ENCODE results near the gene CDC42EP3.

CDC42EP3 gene

DNA sequence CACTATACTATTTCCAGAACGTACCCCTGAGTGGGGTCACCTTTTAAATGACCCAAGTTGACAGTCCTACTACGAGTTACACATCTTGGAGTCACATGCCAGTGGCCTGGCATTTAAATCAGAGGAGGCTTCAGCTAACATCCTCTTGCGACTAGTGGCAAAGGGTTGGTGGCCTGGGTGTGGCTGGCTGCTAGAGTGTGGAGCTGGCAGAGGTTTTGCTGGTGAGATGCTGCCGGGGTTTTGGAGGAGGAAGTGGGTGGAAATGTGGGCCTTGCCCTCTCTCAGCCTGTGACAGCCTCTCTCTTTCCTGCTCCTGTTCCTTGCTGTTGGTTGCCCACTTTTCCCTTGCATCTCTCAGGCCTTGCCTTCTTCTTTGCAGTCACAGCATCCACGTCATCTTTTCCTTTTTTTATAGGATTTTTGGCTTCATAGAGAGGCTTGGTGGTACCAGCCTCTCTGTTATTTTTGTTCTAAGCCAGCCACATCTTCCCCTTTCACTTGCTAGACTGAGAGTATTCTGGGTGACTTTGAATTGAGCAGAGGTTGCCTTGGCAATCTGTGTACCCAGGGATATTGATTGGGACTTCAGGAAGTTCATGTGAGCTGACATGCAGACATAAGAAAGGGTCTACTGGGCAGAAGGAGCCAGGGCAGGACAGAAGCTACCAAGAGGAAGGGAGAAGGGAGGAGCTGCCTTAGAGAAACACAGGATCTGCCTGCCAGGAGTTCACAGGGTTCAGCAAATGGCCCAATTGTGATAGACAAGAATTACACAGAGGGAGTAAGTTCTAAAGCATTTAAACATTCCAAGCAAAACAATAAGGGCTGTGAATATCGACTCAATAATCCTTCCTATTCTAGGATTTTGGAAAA, 55.4 kb downstream of the CDC42EP3 start:
- Histone ChIP-seq H3K27ac (no peak overlapping the region), H3K4me2 (no peak overlapping the region), H3K4me1 (ENCODE audit: low read depth, poor library complexity, severe bottlenecking) (no peaks in the 10 kb centered on the region), H3K27me3 (ENCODE audit: insufficient read depth, low read depth) (no peaks in the 10 kb centered on the region), H4K20me1 (ENCODE audit: insufficient read depth) (no peaks in the 10 kb centered on the region), H3K4me3 (IDR thresholded peaks at IDR 0.05; ENCODE audit: insufficient read depth, low read depth, low read length) (no peak overlapping the region), H3K9ac (no peak overlapping the region), H2AFZ (ENCODE audit: low read depth) (no peak overlapping the region), H3K36me3 (ENCODE audit: insufficient read depth) (no peaks in the 10 kb centered on the region), H3K79me2 (ENCODE audit: insufficient read depth, low read depth) (no peaks in the 10 kb centered on the region)
- TF ChIP-seq, protein P1, sequence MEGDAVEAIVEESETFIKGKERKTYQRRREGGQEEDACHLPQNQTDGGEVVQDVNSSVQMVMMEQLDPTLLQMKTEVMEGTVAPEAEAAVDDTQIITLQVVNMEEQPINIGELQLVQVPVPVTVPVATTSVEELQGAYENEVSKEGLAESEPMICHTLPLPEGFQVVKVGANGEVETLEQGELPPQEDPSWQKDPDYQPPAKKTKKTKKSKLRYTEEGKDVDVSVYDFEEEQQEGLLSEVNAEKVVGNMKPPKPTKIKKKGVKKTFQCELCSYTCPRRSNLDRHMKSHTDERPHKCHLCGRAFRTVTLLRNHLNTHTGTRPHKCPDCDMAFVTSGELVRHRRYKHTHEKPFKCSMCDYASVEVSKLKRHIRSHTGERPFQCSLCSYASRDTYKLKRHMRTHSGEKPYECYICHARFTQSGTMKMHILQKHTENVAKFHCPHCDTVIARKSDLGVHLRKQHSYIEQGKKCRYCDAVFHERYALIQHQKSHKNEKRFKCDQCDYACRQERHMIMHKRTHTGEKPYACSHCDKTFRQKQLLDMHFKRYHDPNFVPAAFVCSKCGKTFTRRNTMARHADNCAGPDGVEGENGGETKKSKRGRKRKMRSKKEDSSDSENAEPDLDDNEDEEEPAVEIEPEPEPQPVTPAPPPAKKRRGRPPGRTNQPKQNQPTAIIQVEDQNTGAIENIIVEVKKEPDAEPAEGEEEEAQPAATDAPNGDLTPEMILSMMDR (conservative IDR thresholded peaks at IDR 0.05; ENCODE audit: low read depth, low read length) = no peak

DNA sequence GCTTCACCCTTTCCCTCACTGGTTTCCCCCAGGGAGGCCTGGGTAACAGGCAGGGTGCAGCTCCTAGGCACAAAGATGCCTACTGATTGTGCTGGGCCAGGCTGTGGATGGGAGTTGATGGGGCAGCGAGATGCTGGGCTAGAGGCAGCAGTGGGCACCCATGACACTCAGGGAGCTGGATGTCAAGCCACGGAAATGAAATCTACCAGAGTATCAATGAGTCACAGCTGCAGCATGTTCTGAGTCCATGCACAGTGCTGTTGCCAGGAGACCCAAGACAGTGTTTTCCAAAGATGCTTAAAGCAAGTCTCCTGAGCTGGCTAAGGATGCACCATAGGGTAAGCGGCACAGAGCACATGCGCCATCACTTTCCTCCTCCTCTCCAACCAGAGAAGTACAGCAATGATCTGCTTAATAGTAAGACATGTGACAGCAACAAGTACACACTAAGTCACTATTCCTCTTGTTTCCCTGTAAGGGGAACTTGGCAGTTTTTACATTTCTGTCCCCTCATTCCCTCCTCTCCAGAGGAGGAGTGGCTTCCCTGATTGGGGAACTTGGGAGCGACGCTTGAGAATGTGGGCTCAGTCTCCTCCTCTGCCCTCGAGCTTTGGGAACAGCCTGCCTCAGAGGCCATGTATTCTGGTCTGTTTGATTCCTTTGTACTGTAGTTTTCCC, 57.2 kb downstream of the CDC42EP3 start:
- TF ChIP-seq, protein P1 (conservative IDR thresholded peaks at IDR 0.05; ENCODE audit: low read depth, low read length) = no peak
- no peak overlapping the region for H2AFZ ChIP-seq (ENCODE audit: low read depth)
- no peaks in the 10 kb centered on the region for H3K27me3 ChIP-seq (ENCODE audit: insufficient read depth, low read depth)

DNA sequence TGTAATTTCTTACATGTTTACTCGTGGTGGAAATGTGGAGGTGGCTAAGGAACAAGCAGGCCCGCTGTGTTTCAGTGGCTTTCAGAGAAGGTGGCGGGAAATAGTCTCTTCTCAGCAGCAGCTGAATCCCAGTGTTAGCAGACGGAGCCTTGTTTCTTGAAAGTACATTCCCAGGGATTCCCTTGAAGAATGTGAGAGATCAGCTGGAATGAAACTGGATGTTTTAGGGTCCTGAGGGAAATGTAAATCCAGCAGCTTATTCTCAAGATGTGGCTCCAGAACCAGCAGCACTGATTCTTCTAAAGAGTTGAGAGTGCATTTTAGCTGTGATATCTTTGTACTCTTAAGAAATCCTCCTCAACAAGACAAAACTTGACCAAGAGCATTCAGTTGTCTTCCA, 59.1 kb downstream of the CDC42EP3 start:
- Histone ChIP-seq H3K9ac (no peak overlapping the region), H3K27ac (no peak overlapping the region), H3K4me2 (no peak overlapping the region), H3K4me3 (IDR thresholded peaks at IDR 0.05; ENCODE audit: insufficient read depth, low read depth, low read length) (no peak overlapping the region), H3K27me3 (ENCODE audit: insufficient read depth, low read depth) (no peaks in the 10 kb centered on the region), H3K79me2 (ENCODE audit: insufficient read depth, low read depth) (no peaks in the 10 kb centered on the region), H2AFZ (ENCODE audit: low read depth) (no peak overlapping the region), H3K4me1 (ENCODE audit: low read depth, poor library complexity, severe bottlenecking) (no peaks in the 10 kb centered on the region), H4K20me1 (ENCODE audit: insufficient read depth) (no peaks in the 10 kb centered on the region), H3K36me3 (ENCODE audit: insufficient read depth) (no peaks in the 10 kb centered on the region)
- TF ChIP-seq, protein P1 (conservative IDR thresholded peaks at IDR 0.05; ENCODE audit: low read depth, low read length) = no peak

More for the DNA sequence above, 57.2 kb downstream of the CDC42EP3 start:
- no peaks in the 10 kb centered on the region for H3K36me3 ChIP-seq (ENCODE audit: insufficient read depth)
- H3K4me1 ChIP-seq (ENCODE audit: low read depth, poor library complexity, severe bottlenecking) = no peaks in the 10 kb centered on the region
- no peak overlapping the region for H3K9ac ChIP-seq
- H3K4me3 ChIP-seq (IDR thresholded peaks at IDR 0.05; ENCODE audit: insufficient read depth, low read depth, low read length) = no peak overlapping the region
- H3K4me2 ChIP-seq = no peak overlapping the region
- no peaks in the 10 kb centered on the region for H4K20me1 ChIP-seq (ENCODE audit: insufficient read depth)
- H3K79me2 ChIP-seq (ENCODE audit: insufficient read depth, low read depth) = no peaks in the 10 kb centered on the region
- no peak overlapping the region for H3K27ac ChIP-seq

DNA sequence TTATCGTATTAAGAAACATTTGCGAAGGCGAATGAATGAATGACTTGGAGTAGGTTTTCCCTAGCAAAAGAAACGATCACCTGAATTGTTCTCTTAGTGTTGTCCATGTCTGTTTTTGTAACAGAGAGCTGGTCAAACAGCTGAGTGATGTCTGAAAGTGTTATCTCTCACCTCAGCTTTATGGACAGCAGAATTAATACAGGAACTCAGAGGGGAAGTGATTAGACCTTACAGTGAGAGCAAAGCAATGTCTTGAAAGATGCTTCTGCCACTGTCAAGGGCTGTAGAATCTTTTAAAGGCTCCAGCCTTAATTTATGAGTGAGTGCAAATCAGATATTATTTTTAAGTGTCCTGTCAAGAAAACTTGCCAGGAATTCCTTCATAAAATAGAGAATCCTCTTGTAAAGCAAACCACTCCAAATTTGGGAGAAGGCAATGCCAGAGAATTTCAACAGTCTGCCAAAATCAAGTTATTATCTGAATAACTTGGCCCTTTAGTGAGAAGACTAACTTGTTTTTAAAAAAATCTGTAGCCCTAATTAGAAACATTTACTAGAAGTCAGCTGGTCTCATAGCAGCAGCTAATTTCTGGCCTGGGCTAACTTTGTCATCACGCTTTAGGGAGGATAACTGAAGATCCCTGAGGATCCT, 60.7 kb downstream of the CDC42EP3 start:
- H4K20me1 ChIP-seq (ENCODE audit: insufficient read depth) = no peaks in the 10 kb centered on the region
- no peak overlapping the region for H2AFZ ChIP-seq (ENCODE audit: low read depth)
- H3K27me3 ChIP-seq (ENCODE audit: insufficient read depth, low read depth) = no peaks in the 10 kb centered on the region
- no peaks in the 10 kb centered on the region for H3K79me2 ChIP-seq (ENCODE audit: insufficient read depth, low read depth)
- no peaks in the 10 kb centered on the region for H3K4me1 ChIP-seq (ENCODE audit: low read depth, poor library complexity, severe bottlenecking)
- no peak overlapping the region for H3K4me2 ChIP-seq
- no peaks in the 10 kb centered on the region for H3K36me3 ChIP-seq (ENCODE audit: insufficient read depth)
- no peak overlapping the region for H3K4me3 ChIP-seq (IDR thresholded peaks at IDR 0.05; ENCODE audit: insufficient read depth, low read depth, low read length)
- H3K9ac ChIP-seq = no peak overlapping the region
- TF ChIP-seq, protein P1 (conservative IDR thresholded peaks at IDR 0.05; ENCODE audit: low read depth, low read length) = no peak
- H3K27ac ChIP-seq = no peak overlapping the region

All from KMS-11 (cell line).